ENCODE measurements around the gene BRINP1.

BRINP1 gene

GRCh38 chr9:119255116-119255515 is 114.1 kb downstream of the BRINP1 start:
- ChIA-PET CTCF (no interaction called here), POLR2A (no interaction called here)
- no peak for DNase-seq (ENCODE audit: low read depth, low spot score)
- no peak overlapping the region for H3K4me3 ChIP-seq (ENCODE audit: low read depth, low read length)
- TF ChIP-seq CTCF (IDR thresholded peaks at IDR 0.05; ENCODE audit: insufficient read depth, low read length, missing control alignments) = no peak

GRCh38 chr9:119252671-119253299 is 116.5 kb downstream of the BRINP1 start:
- no peak overlapping the region for H3K4me3 ChIP-seq (ENCODE audit: low read depth, low read length)
- ChIA-PET CTCF (no interaction called here), POLR2A (no interaction called here)
- no peak for DNase-seq (ENCODE audit: low read depth, low spot score)
- no peak for TF ChIP-seq CTCF (IDR thresholded peaks at IDR 0.05; ENCODE audit: insufficient read depth, low read length, missing control alignments)

- no peak overlapping the region for H3K4me3 ChIP-seq (ENCODE audit: low read depth, low read length)
- CTCF ChIA-PET = no interaction called here
- POLR2A ChIA-PET = no interaction called here
Observed at GRCh38 chr9:119251936-119252335, 117.3 kb downstream of the BRINP1 start.

GRCh38 chr9:119250730-119251129 is 118.5 kb downstream of the BRINP1 start:
- ChIA-PET POLR2A (no interaction called here), CTCF (no interaction called here)
- no peak for DNase-seq (ENCODE audit: low read depth, low spot score)
- no peak overlapping the region for H3K4me3 ChIP-seq (ENCODE audit: low read depth, low read length)
- TF ChIP-seq CTCF (IDR thresholded peaks at IDR 0.05; ENCODE audit: insufficient read depth, low read length, missing control alignments) = no peak

More at GRCh38 chr9:119251936-119252335, 117.3 kb downstream of the BRINP1 start:
- no peak for TF ChIP-seq CTCF (IDR thresholded peaks at IDR 0.05; ENCODE audit: insufficient read depth, low read length, missing control alignments)
- DNase-seq (ENCODE audit: low read depth, low spot score) = no peak

- no peak overlapping the region for H3K4me3 ChIP-seq (ENCODE audit: low read depth, low read length)
- CTCF ChIA-PET = no interaction called here
- POLR2A ChIA-PET = no interaction called here
- no peak for TF ChIP-seq CTCF (IDR thresholded peaks at IDR 0.05; ENCODE audit: insufficient read depth, low read length, missing control alignments)
- DNase-seq (ENCODE audit: low read depth, low spot score) = no peak
Observed at GRCh38 chr9:119240546-119240945, 128.7 kb downstream of the BRINP1 start.

- DNase-seq (ENCODE audit: low read depth, low spot score) = no peak
- ChIA-PET CTCF (no interaction called here), POLR2A (no interaction called here)
- TF ChIP-seq CTCF (IDR thresholded peaks at IDR 0.05; ENCODE audit: insufficient read depth, low read length, missing control alignments) = no peak
- no peak overlapping the region for H3K4me3 ChIP-seq (ENCODE audit: low read depth, low read length)
Observed at GRCh38 chr9:119234636-119235035, 134.6 kb downstream of the BRINP1 start.
